Measurements from ENCODE around the gene RALGPS2. TPM values are rescaled to one million over a fixed set of nuclear protein-coding genes. Genes with fewer than 3 reads are reported as not detected.

The RALGPS2 gene
- total and polyA plus RNA-seq, 12 donors: 2.5 to 36.7 (median 12.9) TPM

DNA sequence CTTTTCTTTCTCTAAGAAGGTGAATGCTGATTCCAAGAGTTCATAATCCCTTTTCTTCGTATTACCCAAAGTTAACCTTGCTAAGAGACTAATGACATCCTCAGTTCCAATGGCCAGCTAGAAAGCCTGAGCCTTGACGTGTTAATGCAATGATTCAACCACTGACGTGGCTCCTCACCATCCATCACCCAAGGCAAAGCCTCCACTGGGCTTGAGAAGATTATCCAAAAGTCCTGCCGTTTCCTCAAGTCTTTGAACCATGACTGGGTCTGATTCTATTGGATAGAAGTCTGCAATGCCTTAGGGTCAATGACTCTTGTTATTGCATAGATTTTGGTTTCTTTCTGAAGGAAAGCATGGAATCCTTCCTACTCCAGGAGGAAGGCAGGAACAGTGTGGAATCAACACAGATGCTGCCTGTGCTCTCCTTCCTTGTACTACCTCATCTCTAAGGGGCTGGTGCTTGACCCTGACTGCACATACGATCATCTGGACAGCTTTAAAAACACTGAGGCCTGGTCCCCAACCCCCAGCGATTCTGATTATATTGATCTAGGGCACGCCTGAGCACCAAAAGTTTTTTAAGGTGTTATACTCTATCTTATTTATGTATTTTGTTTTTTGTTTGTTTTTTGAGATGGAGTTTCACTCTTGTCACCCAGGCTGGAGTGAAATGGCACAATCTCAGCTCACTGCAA is 215.2 kb downstream of the RALGPS2 start:
- Histone ChIP-seq H3K27ac (peak overlapping the region in 4 of 5 donors; percentile 31 to 90 (median 75)), H3K4me3 (no peak overlapping the region), H3K9me3 (replicated peaks in 1 of 3) (no peaks in the 10 kb centered on the region), H3K27me3 (no peaks in the 10 kb centered on the region), H3K4me1 (replicated peaks in 1 of 2) (peaks cover 19 to 24% of the 10 kb centered on the region in 2 donors), H3K36me3 (replicated peaks in 1 of 2) (no peaks in the 10 kb centered on the region)
- intact Hi-C loops (cut with DNase I): no loop called here
- TF ChIP-seq, protein P1, sequence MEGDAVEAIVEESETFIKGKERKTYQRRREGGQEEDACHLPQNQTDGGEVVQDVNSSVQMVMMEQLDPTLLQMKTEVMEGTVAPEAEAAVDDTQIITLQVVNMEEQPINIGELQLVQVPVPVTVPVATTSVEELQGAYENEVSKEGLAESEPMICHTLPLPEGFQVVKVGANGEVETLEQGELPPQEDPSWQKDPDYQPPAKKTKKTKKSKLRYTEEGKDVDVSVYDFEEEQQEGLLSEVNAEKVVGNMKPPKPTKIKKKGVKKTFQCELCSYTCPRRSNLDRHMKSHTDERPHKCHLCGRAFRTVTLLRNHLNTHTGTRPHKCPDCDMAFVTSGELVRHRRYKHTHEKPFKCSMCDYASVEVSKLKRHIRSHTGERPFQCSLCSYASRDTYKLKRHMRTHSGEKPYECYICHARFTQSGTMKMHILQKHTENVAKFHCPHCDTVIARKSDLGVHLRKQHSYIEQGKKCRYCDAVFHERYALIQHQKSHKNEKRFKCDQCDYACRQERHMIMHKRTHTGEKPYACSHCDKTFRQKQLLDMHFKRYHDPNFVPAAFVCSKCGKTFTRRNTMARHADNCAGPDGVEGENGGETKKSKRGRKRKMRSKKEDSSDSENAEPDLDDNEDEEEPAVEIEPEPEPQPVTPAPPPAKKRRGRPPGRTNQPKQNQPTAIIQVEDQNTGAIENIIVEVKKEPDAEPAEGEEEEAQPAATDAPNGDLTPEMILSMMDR (IDR thresholded peaks at IDR 0.05): no peak
- peak in 3 of 7 donors; percentile 45 to 65 (median 55) for DNase-seq
- WGBS, 4 donors: 62 to 72% (median 67%) methylated on average over 7 of the region's 7 CpGs

DNA sequence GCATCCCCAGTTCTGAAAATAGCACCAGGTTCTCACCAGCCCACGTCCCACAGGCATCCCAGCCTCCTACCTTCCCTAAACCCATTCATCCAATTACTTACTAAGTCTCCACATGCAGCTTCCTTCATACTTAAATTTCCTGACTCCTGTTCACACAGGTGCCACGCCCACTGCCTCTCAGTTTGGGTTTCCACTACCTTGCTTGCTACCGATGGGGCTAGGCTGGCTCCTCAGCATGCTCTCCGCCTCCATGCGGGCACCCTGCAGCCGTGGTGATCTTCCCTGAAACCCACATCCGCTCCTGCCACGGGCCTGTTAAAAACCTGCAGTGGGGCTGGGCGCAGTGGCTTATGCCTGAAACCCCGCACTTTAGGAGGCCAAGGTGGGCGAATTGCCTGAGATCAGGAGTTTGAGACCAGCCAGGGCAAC is 216.2 kb downstream of the RALGPS2 start:
- H3K9me3 ChIP-seq (replicated peaks in 1 of 3): no peaks in the 10 kb centered on the region
- no peak overlapping the region for H3K27ac ChIP-seq
- no peaks in the 10 kb centered on the region for H3K36me3 ChIP-seq (replicated peaks in 1 of 2)
- intact Hi-C loops (cut with DNase I): no loop called here
- no peaks in the 10 kb centered on the region for H3K27me3 ChIP-seq
- no peak for DNase-seq
- peaks cover 19 to 24% of the 10 kb centered on the region in 2 donors for H3K4me1 ChIP-seq (replicated peaks in 1 of 2)
- WGBS, 4 donors: 90 to 96% (median 91%) methylated on average over 11 of the region's 11 CpGs
- no peak for TF ChIP-seq POLR2A (IDR thresholded peaks at IDR 0.05)
- TF ChIP-seq, protein P1 (IDR thresholded peaks at IDR 0.05): no peak
- H3K4me3 ChIP-seq: no peak overlapping the region

DNA sequence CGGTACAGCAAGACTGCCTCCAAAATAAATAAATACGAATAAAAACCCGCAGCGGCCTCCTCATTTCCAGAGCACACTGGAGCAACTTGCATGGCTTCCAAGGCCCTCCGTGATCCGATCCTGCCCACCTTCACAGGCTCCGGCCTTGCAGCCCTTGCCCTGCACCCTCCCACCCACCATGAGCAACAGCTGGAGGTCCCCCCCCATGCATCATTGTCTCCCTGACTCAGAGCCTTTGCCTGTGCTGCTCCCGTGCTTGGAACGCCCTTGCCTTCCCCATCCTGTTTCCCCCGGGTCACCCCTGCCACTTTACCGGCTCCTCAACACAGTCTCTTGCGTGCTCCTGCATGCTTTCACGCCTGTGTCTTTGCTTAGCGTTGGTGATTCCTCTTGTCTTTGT is 216.8 kb downstream of the RALGPS2 start:
- Histone ChIP-seq H3K36me3 (replicated peaks in 1 of 2) (no peaks in the 10 kb centered on the region), H3K27ac (no peak overlapping the region), H3K4me3 (no peak overlapping the region), H3K4me1 (replicated peaks in 1 of 2) (peaks cover 19 to 24% of the 10 kb centered on the region in 2 donors), H3K9me3 (replicated peaks in 1 of 3) (no peaks in the 10 kb centered on the region), H3K27me3 (no peaks in the 10 kb centered on the region)
- intact Hi-C loops (cut with DNase I): no loop called here
- TF ChIP-seq, protein P1 (IDR thresholded peaks at IDR 0.05): no peak
- 79 to 83% (median 79%) methylated on average over 14 of the region's 14 CpGs for WGBS, 4 donors
- no peak for DNase-seq

DNA sequence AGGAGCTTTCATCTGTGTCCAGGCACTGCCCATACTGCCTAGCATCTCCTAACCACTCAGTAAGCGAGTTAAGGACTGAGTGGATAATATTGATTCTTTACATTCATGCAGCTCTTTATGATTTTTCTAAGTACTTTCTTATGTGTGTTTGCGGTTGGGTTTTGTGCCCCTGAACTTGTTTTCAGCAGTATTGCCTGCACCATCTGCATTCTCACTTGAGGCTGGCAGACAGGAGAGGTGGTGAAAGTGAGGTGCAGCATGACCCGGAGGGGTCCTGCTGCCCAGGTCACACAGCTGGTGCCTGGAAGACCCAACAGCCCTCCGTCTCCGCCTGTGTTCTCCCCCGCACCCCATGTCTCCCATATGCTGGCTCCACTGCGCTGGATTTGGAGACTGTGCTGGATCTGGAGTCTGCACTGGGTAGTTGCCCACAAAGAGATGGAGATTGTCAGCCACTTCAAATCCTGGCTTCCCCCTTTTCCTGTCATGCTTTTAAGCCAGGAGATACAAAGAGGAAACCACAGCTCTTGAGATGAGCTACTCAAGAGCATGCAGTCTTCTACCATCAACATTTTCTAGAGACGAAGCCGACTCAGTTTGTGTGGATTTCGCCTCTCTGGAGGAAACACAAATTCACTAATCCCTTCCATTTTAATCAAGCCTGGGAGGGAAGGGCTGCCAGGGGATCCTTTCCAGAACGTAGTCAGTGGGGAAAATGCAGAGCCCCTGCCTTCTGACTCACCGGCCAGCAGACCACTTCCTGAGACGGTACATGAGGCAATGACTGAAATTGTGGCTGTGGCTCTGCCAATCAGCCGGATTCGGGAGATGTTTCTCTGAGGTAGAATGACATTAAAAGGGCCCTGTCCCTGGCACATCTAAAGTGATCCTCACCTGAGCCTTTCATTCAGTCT is 217.5 kb downstream of the RALGPS2 start:
- TF ChIP-seq POLR2A (IDR thresholded peaks at IDR 0.05): no peak
- TF ChIP-seq, protein P1 (IDR thresholded peaks at IDR 0.05): no peak
- intact Hi-C loops (cut with DNase I): no loop called here
- 86 to 96% (median 89%) methylated on average over 15 of the region's 15 CpGs for WGBS, 4 donors
- DNase-seq: no peak
- H3K9me3 ChIP-seq (replicated peaks in 1 of 3): no peaks in the 10 kb centered on the region
- no peaks in the 10 kb centered on the region for H3K36me3 ChIP-seq (replicated peaks in 1 of 2)
- H3K4me1 ChIP-seq (replicated peaks in 1 of 2): peaks cover 19 to 23% of the 10 kb centered on the region in 2 donors
- H3K27me3 ChIP-seq: no peaks in the 10 kb centered on the region
- no peak overlapping the region for H3K27ac ChIP-seq
- H3K4me3 ChIP-seq: no peak overlapping the region

All from adrenal gland (tissue), 12 donors.